WTC11 (cell line): Measurements from ENCODE around the gene UNC119. TPM values are rescaled to one million over a fixed set of nuclear protein-coding genes. Genes with fewer than 3 reads are reported as not detected.
A peak's percentile ranks its signal among the peaks of the same experiment; 100 is the strongest.

ENCODE experiments used
- ATAC-seq: fragments of 200-7000 bp; cut with Tn5 transposase; 2 replicates; pipeline ENCODE4 v1.10.0; 2021; ENCODE audit warnings: mild to moderate bottlenecking, moderate library complexity
- CTCF ChIA-PET: fragments of 300-600 bp; sonication (Branson Sonifier 250); formaldehyde crosslinking; loops from one replicate; lab custom pipeline; 2021; ENCODE audit warnings: antibody characterized with exemption; lab: Charles Lee
- POLR2A ChIA-PET: fragments of 350-600 bp; sonication (Branson Sonifier 250); formaldehyde crosslinking; loops from one replicate; lab custom pipeline; 2021; ENCODE audit warnings: antibody characterized with exemption; lab: Charles Lee
- DNase-seq: peaks from one replicate; pipeline ENCODE4 v3.0.0; 2021; ENCODE audit warnings: low spot score
- H3K27ac Mint-ChIP-seq: 2 replicates; pipeline ENCODE4 v1.8.0; 2021; ENCODE audit warnings: mixed read lengths
- H3K27me3 Mint-ChIP-seq: 2 replicates; pipeline ENCODE4 v1.8.0; 2021; ENCODE audit warnings: low read depth, mild to moderate bottlenecking, moderate library complexity, mixed read lengths
- H3K36me3 Mint-ChIP-seq: 2 replicates; pipeline ENCODE4 v1.8.0; 2021; ENCODE audit warnings: mixed read lengths
- H3K4me1 Mint-ChIP-seq: 2 replicates; pipeline ENCODE4 v1.8.0; 2022; ENCODE audit warnings: mixed read lengths
- H3K4me3 Mint-ChIP-seq: 2 replicates; pipeline ENCODE4 v1.8.0; 2021; ENCODE audit warnings: mild to moderate bottlenecking, moderate library complexity, mixed read lengths
- H3K9me3 Mint-ChIP-seq: 2 replicates; pipeline ENCODE4 v1.8.0; 2021; ENCODE audit warnings: mixed read lengths
- CREM ChIP-seq: sonication (generic); formaldehyde crosslinking; IDR thresholded peaks from 2 replicates; pipeline ENCODE4 v1.8.1; 2022; ENCODE audit warnings: mild to moderate bottlenecking, missing genetic modification reagents, moderate library complexity
- ETV6 ChIP-seq: sonication (generic); formaldehyde crosslinking; IDR thresholded peaks from 2 replicates; pipeline ENCODE4 v1.8.1; 2022; ENCODE audit warnings: mild to moderate bottlenecking, missing genetic modification reagents
- MYBL2 ChIP-seq: sonication (generic); formaldehyde crosslinking; IDR thresholded peaks from 2 replicates; pipeline ENCODE4 v1.8.1; 2023; ENCODE audit warnings: mild to moderate bottlenecking, moderate library complexity, missing genetic modification reagents
- SMAD4 ChIP-seq: sonication (generic); formaldehyde crosslinking; IDR thresholded peaks from 2 replicates; pipeline ENCODE4 v1.8.0; 2022; ENCODE audit warnings: mild to moderate bottlenecking, missing genetic modification reagents
- TP53 ChIP-seq: sonication (generic); formaldehyde crosslinking; IDR thresholded peaks from 2 replicates; pipeline ENCODE4 v1.8.1; 2023; ENCODE audit warnings: mild to moderate bottlenecking, missing genetic modification reagents
- ZNF317 ChIP-seq: sonication (generic); formaldehyde crosslinking; IDR thresholded peaks from 2 replicates; pipeline ENCODE4 v1.8.1; 2023; ENCODE audit warnings: low read depth, mild to moderate bottlenecking, moderate library complexity, missing genetic modification reagents, borderline replicate concordance
- ZNF396 ChIP-seq: fragments of 250-450 bp; sonication (Bioruptor Pico); IDR thresholded peaks from 2 replicates; pipeline ENCODE4 v1.8.0; 2021; ENCODE audit warnings: mild to moderate bottlenecking, moderate library complexity, borderline replicate concordance
- total RNA-seq: library from RNA; stranded (reverse); gene quantifications from 3 replicates; pipeline ENCODE4 v1.2.3, GENCODE V29; 2021
- TF ChIP-seq, protein P1 (sequence below): sonication (generic); formaldehyde crosslinking; IDR thresholded peaks from 2 replicates; pipeline ENCODE4 v1.8.0; 2022; ENCODE audit warnings: mild to moderate bottlenecking, missing genetic modification reagents
- TF ChIP-seq, protein P2 (sequence below): fragments of 250-450 bp; sonication (Bioruptor Pico); IDR thresholded peaks from 2 replicates; pipeline ENCODE4 v1.9.0; 2021; ENCODE audit warnings: mild to moderate bottlenecking, borderline replicate concordance
- TF ChIP-seq, protein P3 (sequence below): sonication (generic); formaldehyde crosslinking; IDR thresholded peaks from 2 replicates; pipeline ENCODE4 v1.8.1; 2023; ENCODE audit warnings: mild to moderate bottlenecking, moderate library complexity, missing genetic modification reagents
- TF ChIP-seq, protein P4 (sequence below): fragments of 200-600 bp; IDR thresholded peaks from 2 replicates; pipeline ENCODE4 v1.8.0; 2022; ENCODE audit warnings: antibody characterized with exemption
- TF ChIP-seq, protein P5 (sequence below): sonication (generic); formaldehyde crosslinking; IDR thresholded peaks from 2 replicates; pipeline ENCODE4 v1.8.0; 2023; ENCODE audit warnings: missing genetic modification reagents, mild to moderate bottlenecking, borderline replicate concordance
- TF ChIP-seq, protein P6 (sequence below): sonication (generic); formaldehyde crosslinking; IDR thresholded peaks from 2 replicates; pipeline ENCODE4 v1.8.1; 2022; ENCODE audit warnings: low read depth, mild to moderate bottlenecking, moderate library complexity, missing genetic modification reagents, borderline replicate concordance
- TF ChIP-seq, protein P7 (sequence below): sonication (generic); formaldehyde crosslinking; conservative IDR thresholded peaks from 2 replicates; pipeline ENCODE4 v1.8.1; 2022; ENCODE audit warnings: mild to moderate bottlenecking, missing genetic modification reagents
- TF ChIP-seq, protein P8 (sequence below): sonication (generic); formaldehyde crosslinking; IDR thresholded peaks from 2 replicates; pipeline ENCODE4 v1.8.0; 2022; ENCODE audit warnings: mild to moderate bottlenecking, missing genetic modification reagents

Gene UNC119
- total RNA-seq, 1 experiment from 2014 or later, result 59.6 TPM

DNA sequence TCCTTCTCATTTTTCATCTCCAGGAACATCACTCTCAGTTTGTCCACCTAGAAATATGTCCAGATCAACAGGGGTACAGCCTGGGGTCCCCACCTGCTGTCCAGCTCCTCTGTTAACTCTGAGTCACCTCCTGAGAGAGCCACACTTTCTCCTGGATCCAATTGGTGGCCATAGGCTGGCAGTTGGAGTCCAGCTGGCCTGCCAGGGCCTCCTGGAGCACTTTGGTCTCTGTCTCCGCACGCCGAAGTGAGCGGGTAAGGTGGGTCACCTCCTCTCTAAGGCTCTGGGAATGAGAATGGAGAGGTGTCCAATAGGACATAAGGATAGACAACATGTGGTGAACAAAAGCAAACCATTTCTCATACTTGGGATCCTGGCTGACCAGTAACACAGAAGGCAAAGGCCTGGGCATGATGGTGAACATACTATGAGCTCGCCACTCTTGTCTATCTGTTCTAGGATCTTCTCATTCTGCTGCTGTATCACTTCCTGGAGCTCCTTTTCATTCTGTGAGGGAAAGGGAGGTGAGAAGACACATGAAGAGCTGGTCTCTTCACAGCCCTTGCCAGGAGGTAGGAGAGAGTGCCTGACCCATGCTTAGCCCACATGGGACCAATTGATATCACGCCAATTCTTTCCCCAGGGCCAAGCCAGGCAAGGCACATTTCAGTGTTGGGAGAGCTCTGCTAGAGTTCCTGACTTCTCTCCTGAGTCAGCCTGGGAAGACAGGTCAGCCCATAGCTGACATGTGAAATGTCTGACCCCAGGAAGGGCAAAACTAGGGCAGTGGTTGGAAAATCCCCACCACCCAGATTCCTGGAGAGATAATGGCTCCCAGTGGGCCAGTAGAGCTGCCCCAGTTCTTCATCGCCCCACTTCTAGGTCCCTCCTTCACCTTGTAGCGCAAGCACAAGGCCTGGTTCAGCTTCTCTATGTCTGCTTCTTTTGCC lies 26.1 kb upstream of the UNC119 start:
- Mint-ChIP-seq H3K27ac (no peak overlapping the region), H3K4me1 (peaks cover 14% of the 10 kb centered on the region), H3K9me3 (no peaks in the 10 kb centered on the region), H3K36me3 (peaks cover 38% of the 10 kb centered on the region), H3K27me3 (no peaks in the 10 kb centered on the region), H3K4me3 (no peak overlapping the region)
- DNase-seq (no peak), ATAC-seq (no peak)
- POLR2A ChIA-PET, result no interaction called here
- CTCF ChIA-PET, result interaction anchor here (1.2 to 3.5 kb wide), 2 partner anchors 66 to 84 kb away, joined by 3 to 19 read pairs; partner anchors contain the start of gene BLTP2
- no peak for TF ChIP-seq TP53
- TF ChIP-seq ZNF396 (CRISPR knock-in tag), result no peak
- TF ChIP-seq ZNF317 (CRISPR knock-in tag), result no peak
- TF ChIP-seq, protein P1, sequence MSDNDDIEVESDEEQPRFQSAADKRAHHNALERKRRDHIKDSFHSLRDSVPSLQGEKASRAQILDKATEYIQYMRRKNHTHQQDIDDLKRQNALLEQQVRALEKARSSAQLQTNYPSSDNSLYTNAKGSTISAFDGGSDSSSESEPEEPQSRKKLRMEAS (CRISPR knock-in tag), result no peak
- no peak for TF ChIP-seq MYBL2 (CRISPR knock-in tag)
- TF ChIP-seq, protein P2, sequence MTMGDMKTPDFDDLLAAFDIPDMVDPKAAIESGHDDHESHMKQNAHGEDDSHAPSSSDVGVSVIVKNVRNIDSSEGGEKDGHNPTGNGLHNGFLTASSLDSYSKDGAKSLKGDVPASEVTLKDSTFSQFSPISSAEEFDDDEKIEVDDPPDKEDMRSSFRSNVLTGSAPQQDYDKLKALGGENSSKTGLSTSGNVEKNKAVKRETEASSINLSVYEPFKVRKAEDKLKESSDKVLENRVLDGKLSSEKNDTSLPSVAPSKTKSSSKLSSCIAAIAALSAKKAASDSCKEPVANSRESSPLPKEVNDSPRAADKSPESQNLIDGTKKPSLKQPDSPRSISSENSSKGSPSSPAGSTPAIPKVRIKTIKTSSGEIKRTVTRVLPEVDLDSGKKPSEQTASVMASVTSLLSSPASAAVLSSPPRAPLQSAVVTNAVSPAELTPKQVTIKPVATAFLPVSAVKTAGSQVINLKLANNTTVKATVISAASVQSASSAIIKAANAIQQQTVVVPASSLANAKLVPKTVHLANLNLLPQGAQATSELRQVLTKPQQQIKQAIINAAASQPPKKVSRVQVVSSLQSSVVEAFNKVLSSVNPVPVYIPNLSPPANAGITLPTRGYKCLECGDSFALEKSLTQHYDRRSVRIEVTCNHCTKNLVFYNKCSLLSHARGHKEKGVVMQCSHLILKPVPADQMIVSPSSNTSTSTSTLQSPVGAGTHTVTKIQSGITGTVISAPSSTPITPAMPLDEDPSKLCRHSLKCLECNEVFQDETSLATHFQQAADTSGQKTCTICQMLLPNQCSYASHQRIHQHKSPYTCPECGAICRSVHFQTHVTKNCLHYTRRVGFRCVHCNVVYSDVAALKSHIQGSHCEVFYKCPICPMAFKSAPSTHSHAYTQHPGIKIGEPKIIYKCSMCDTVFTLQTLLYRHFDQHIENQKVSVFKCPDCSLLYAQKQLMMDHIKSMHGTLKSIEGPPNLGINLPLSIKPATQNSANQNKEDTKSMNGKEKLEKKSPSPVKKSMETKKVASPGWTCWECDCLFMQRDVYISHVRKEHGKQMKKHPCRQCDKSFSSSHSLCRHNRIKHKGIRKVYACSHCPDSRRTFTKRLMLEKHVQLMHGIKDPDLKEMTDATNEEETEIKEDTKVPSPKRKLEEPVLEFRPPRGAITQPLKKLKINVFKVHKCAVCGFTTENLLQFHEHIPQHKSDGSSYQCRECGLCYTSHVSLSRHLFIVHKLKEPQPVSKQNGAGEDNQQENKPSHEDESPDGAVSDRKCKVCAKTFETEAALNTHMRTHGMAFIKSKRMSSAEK (CRISPR knock-in tag), result no peak
- TF ChIP-seq ETV6 (CRISPR knock-in tag), result no peak
- TF ChIP-seq SMAD4 (CRISPR knock-in tag), result no peak

DNA sequence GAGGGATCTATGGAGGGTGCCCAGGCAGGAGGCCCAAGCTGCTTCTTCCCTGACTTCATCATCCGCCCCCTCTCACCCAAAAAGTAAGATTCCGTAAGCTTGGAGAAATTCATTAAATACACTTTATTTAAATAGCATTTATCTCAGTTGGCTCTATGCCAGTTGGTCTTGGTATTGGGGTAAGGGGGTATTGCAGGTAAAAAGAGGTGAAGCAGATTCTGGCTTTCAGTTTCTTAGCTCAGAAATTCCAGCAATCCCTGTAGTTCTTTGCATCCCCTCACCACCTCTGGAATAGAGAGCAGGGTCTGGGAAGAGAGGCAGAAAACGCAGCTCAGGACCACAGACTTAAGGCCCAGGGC lies 25.0 kb upstream of the UNC119 start:
- Mint-ChIP-seq H3K9me3 (no peaks in the 10 kb centered on the region), H3K4me3 (no peak overlapping the region), H3K27ac (peak overlapping the region; percentile 97), H3K4me1 (peaks cover 14% of the 10 kb centered on the region), H3K27me3 (peaks cover 3% of the 10 kb centered on the region; the same call in 1 of the 2 replicates), H3K36me3 (peaks cover 43% of the 10 kb centered on the region)
- CTCF ChIA-PET, result interaction anchor here (0.8 to 3.6 kb wide), 8 partner anchors 22 to 82 kb away, joined by 3 to 26 read pairs (median 6); partner anchors contain the start of gene BLTP2
- ATAC-seq (no peak), DNase-seq (no peak)
- POLR2A ChIA-PET, result interaction anchor here (0.8 to 1.6 kb wide), 5 partner anchors 16 to 127 kb away, joined by 3 to 8 read pairs (median 3); partner anchors contain the start of gene UNC119
- TF ChIP-seq, protein P3, sequence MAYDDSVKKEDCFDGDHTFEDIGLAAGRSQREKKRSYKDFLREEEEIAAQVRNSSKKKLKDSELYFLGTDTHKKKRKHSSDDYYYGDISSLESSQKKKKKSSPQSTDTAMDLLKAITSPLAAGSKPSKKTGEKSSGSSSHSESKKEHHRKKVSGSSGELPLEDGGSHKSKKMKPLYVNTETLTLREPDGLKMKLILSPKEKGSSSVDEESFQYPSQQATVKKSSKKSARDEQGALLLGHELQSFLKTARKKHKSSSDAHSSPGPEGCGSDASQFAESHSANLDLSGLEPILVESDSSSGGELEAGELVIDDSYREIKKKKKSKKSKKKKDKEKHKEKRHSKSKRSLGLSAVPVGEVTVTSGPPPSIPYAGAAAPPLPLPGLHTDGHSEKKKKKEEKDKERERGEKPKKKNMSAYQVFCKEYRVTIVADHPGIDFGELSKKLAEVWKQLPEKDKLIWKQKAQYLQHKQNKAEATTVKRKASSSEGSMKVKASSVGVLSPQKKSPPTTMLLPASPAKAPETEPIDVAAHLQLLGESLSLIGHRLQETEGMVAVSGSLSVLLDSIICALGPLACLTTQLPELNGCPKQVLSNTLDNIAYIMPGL, result no peak
- TF ChIP-seq CREM (CRISPR knock-in tag), result no peak
- TF ChIP-seq, protein P4, sequence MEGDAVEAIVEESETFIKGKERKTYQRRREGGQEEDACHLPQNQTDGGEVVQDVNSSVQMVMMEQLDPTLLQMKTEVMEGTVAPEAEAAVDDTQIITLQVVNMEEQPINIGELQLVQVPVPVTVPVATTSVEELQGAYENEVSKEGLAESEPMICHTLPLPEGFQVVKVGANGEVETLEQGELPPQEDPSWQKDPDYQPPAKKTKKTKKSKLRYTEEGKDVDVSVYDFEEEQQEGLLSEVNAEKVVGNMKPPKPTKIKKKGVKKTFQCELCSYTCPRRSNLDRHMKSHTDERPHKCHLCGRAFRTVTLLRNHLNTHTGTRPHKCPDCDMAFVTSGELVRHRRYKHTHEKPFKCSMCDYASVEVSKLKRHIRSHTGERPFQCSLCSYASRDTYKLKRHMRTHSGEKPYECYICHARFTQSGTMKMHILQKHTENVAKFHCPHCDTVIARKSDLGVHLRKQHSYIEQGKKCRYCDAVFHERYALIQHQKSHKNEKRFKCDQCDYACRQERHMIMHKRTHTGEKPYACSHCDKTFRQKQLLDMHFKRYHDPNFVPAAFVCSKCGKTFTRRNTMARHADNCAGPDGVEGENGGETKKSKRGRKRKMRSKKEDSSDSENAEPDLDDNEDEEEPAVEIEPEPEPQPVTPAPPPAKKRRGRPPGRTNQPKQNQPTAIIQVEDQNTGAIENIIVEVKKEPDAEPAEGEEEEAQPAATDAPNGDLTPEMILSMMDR, result no peak
- TF ChIP-seq, protein P5, sequence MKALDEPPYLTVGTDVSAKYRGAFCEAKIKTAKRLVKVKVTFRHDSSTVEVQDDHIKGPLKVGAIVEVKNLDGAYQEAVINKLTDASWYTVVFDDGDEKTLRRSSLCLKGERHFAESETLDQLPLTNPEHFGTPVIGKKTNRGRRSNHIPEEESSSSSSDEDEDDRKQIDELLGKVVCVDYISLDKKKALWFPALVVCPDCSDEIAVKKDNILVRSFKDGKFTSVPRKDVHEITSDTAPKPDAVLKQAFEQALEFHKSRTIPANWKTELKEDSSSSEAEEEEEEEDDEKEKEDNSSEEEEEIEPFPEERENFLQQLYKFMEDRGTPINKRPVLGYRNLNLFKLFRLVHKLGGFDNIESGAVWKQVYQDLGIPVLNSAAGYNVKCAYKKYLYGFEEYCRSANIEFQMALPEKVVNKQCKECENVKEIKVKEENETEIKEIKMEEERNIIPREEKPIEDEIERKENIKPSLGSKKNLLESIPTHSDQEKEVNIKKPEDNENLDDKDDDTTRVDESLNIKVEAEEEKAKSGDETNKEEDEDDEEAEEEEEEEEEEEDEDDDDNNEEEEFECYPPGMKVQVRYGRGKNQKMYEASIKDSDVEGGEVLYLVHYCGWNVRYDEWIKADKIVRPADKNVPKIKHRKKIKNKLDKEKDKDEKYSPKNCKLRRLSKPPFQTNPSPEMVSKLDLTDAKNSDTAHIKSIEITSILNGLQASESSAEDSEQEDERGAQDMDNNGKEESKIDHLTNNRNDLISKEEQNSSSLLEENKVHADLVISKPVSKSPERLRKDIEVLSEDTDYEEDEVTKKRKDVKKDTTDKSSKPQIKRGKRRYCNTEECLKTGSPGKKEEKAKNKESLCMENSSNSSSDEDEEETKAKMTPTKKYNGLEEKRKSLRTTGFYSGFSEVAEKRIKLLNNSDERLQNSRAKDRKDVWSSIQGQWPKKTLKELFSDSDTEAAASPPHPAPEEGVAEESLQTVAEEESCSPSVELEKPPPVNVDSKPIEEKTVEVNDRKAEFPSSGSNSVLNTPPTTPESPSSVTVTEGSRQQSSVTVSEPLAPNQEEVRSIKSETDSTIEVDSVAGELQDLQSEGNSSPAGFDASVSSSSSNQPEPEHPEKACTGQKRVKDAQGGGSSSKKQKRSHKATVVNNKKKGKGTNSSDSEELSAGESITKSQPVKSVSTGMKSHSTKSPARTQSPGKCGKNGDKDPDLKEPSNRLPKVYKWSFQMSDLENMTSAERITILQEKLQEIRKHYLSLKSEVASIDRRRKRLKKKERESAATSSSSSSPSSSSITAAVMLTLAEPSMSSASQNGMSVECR, result no peak
- TF ChIP-seq, protein P6, sequence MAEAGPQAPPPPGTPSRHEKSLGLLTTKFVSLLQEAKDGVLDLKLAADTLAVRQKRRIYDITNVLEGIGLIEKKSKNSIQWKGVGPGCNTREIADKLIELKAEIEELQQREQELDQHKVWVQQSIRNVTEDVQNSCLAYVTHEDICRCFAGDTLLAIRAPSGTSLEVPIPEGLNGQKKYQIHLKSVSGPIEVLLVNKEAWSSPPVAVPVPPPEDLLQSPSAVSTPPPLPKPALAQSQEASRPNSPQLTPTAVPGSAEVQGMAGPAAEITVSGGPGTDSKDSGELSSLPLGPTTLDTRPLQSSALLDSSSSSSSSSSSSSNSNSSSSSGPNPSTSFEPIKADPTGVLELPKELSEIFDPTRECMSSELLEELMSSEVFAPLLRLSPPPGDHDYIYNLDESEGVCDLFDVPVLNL (CRISPR knock-in tag), result no peak
- TF ChIP-seq, protein P1 (CRISPR knock-in tag), result no peak
- TF ChIP-seq, protein P7, sequence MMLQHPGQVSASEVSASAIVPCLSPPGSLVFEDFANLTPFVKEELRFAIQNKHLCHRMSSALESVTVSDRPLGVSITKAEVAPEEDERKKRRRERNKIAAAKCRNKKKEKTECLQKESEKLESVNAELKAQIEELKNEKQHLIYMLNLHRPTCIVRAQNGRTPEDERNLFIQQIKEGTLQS (CRISPR knock-in tag), result no peak
- TF ChIP-seq, protein P8, sequence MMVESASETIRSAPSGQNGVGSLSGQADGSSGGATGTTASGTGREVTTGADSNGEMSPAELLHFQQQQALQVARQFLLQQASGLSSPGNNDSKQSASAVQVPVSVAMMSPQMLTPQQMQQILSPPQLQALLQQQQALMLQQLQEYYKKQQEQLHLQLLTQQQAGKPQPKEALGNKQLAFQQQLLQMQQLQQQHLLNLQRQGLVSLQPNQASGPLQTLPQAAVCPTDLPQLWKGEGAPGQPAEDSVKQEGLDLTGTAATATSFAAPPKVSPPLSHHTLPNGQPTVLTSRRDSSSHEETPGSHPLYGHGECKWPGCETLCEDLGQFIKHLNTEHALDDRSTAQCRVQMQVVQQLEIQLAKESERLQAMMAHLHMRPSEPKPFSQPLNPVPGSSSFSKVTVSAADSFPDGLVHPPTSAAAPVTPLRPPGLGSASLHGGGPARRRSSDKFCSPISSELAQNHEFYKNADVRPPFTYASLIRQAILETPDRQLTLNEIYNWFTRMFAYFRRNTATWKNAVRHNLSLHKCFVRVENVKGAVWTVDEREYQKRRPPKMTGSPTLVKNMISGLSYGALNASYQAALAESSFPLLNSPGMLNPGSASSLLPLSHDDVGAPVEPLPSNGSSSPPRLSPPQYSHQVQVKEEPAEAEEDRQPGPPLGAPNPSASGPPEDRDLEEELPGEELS (CRISPR knock-in tag), result no peak
